Activated T-cell treated with anti-CD3 and anti-CD28 coated beads, Interleukin-2, amount 50 U/mL, for 24 hours (primary cell): ENCODE data around the gene SNX14.

Experiments used
- DNase-seq: peaks from one replicate; pipeline ENCODE4 v3.0.0-alpha.2; 2020
- H3K27ac Mint-ChIP-seq: 2 replicates; pipeline ENCODE4 v1.8.0; 2020; ENCODE audit warnings: mild to moderate bottlenecking, mixed read lengths
- H3K27me3 Mint-ChIP-seq: 2 replicates; pipeline ENCODE4 v1.8.0; 2020; ENCODE audit warnings: mixed read lengths
- H3K36me3 Mint-ChIP-seq: 2 replicates; pipeline ENCODE4 v1.8.0; 2020; ENCODE audit warnings: low read depth, mixed read lengths
- H3K4me1 Mint-ChIP-seq: 2 replicates; pipeline ENCODE4 v1.8.0; 2020; ENCODE audit warnings: low read depth, mixed read lengths
- H3K4me3 Mint-ChIP-seq: 2 replicates; pipeline ENCODE4 v1.8.0; 2020; ENCODE audit warnings: mild to moderate bottlenecking, moderate library complexity, mixed read lengths
- H3K9me3 Mint-ChIP-seq: 2 replicates; pipeline ENCODE4 v1.8.0; 2020; ENCODE audit warnings: mixed read lengths

The SNX14 gene

DNA sequence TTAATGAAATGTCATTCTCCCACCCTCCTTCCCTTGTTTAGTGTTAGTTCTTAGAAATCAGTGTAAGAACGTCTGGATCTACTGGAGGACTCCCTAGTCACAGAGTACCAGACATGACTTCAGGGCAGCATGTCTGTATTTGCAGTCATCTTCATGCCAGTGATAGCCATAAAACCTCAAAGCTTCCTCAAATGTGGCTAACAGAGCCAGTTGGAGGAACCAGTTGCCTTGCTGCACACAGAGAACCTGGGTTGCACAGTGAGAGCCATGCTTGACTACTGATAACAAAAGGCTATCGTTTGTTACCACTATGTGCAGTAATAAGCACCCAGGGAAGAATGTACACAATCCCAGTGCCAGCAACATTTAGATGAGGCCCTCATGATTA, 123.6 kb downstream of the SNX14 start:
- H3K27ac Mint-ChIP-seq: no peak overlapping the region
- H3K36me3 Mint-ChIP-seq: peaks cover 6% of the 10 kb centered on the region
- H3K27me3 Mint-ChIP-seq: no peaks in the 10 kb centered on the region
- peaks cover 34% of the 10 kb centered on the region for H3K4me1 Mint-ChIP-seq
- DNase-seq: no peak
- no peaks in the 10 kb centered on the region for H3K9me3 Mint-ChIP-seq
- H3K4me3 Mint-ChIP-seq: no peak overlapping the region

DNA sequence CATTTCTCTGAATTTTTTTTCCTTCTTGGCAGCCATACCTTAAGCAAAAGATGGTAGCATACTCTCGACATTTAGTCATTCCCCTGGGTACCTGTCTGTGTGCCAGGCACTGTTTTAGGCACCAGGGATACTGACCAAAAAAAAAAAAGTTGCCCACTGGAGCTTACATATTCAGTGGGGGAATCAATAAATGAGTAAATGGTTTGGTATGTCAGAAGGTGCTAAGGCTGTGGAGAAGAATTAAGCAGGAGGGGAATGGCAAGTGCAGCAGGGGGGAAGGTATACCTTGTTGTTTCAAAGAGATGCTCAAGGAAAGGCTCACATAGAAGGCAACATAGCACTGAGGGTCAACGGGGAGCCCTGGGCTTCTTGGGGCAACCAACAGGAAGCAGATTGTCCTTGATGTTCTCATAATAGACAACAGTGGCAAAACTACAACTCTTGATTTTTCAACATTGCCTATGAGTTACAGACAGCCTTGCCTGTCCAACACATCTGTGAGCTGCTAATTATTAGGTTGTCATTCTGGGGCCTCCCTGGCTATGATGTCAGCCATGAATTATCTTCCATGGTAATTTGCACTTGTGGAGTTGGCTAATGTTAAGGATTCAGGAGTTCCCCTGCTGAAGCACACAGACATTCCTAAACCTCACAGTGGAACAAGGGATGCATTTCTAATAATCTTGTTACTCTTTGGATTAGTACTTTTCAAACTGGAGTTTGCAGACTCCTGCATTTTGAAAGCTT, 124.2 kb downstream of the SNX14 start:
- Mint-ChIP-seq H3K27me3 (no peaks in the 10 kb centered on the region), H3K4me3 (no peak overlapping the region), H3K9me3 (no peaks in the 10 kb centered on the region), H3K27ac (no peak overlapping the region), H3K4me1 (peaks cover 39% of the 10 kb centered on the region), H3K36me3 (peaks cover 6% of the 10 kb centered on the region)
- no peak for DNase-seq

DNA sequence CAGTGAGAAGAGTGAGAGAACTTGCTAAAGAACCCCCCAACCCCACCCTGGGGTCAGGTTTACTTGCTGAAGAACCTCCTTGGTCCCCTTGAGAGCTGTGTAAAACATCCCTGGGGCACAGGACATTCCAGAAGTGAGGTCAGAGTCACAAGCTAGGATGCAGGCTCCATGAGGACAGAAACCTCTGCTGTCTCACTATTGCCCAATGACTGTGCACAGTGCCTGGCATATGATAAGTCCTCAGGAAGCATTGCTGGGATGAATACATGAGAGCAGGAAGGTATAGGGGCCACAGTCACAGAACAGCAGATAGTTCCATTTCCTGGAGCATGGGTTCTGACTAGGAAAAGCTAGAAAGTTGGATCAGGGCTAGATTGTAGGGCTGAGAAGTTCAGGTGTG, 125.3 kb downstream of the SNX14 start:
- DNase-seq: no peak
- H3K27ac Mint-ChIP-seq: no peak overlapping the region
- H3K4me1 Mint-ChIP-seq: peaks cover 47% of the 10 kb centered on the region
- no peaks in the 10 kb centered on the region for H3K9me3 Mint-ChIP-seq
- H3K36me3 Mint-ChIP-seq: peaks cover 6% of the 10 kb centered on the region
- H3K4me3 Mint-ChIP-seq: no peak overlapping the region
- H3K27me3 Mint-ChIP-seq: no peaks in the 10 kb centered on the region

- Mint-ChIP-seq H3K36me3 (peaks cover 4% of the 10 kb centered on the region), H3K9me3 (no peaks in the 10 kb centered on the region), H3K4me3 (peak overlapping the region; percentile 61), H3K27ac (peak overlapping the region; percentile 99), H3K4me1 (peaks cover 73% of the 10 kb centered on the region), H3K27me3 (no peaks in the 10 kb centered on the region)
- no peak for DNase-seq
These were observed 127.9 kb downstream of the SNX14 start for GRCh38 chr6:85465762-85466161.

DNA sequence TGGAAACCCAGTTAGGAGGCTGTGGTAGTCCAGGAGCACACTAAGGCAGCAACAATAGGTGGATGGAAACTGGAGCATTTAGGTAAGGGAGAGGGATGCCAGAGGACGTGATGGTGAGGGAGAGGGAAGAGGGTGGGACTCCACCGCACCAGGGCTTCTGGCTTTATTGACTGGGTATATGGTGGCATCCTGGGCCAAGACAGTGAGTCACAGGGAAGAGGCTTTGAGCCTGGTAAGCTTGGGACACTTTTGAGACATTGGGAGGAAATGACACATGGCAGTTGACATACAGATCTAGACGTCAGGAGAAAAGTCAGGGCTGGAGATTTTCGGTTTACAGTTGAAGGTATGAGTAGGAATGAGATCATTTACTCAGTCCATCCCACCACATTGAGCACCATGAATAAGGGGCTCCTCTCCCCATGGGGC, 128.9 kb downstream of the SNX14 start:
- H3K36me3 Mint-ChIP-seq: peaks cover 2% of the 10 kb centered on the region
- H3K27me3 Mint-ChIP-seq: no peaks in the 10 kb centered on the region
- H3K4me3 Mint-ChIP-seq: peak overlapping the region; percentile 61
- H3K9me3 Mint-ChIP-seq: no peaks in the 10 kb centered on the region
- DNase-seq: peak; percentile 63
- peaks cover 80% of the 10 kb centered on the region for H3K4me1 Mint-ChIP-seq
- H3K27ac Mint-ChIP-seq: peak overlapping the region; percentile 99

DNA sequence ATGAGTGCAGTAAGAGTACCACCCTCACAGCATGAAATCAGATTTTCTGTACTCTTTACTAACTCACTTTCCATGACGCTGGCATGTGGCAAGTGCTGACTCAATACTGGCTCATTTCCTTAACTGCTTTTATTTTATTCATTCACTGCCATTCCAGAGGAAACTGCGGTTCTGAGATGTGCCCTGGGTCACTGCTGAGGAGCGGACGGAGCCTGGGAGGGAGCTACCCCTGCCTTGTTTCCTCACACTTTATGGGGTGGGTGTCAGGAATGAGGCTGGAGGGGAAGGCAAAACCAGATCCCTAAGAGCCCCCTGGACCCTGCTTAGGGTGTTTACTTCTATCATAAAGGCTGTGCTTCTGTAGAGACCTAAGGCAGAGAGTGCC, 129.4 kb downstream of the SNX14 start:
- peaks cover 83% of the 10 kb centered on the region for H3K4me1 Mint-ChIP-seq
- no peaks in the 10 kb centered on the region for H3K27me3 Mint-ChIP-seq
- H3K4me3 Mint-ChIP-seq: peak overlapping the region; percentile 61
- peaks cover 2% of the 10 kb centered on the region for H3K36me3 Mint-ChIP-seq
- H3K9me3 Mint-ChIP-seq: no peaks in the 10 kb centered on the region
- peak overlapping the region; percentile 99 for H3K27ac Mint-ChIP-seq
- DNase-seq: peak; percentile 69

DNA sequence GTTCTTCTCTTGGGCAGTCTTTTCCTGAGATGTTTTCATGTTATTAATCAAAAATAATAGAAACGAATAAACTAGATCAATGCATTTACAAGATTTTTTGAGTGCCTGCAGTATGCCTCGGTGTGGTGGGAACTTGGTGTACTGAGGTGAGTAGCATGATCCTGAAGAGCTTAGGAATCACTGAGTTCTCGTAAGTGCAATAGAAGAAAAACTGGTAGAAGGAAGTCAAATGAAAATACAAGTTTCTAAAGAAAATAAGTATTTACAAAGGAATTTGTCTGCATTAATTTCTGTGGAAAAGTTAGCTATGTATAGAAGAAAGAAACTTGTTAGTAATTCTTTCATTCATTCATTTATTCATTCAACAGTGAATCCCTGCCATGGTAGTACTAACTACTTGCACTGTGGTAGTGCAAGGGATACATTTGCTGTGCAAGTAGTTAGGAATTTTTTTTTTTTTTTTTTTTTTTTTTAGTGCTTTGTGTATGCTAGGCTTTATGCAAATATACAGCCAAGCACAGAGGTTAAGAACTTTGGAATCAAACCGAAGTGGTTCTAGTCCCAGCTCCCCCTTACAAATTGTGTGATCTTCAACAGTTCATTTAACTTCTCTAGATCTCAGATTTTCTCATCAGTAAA, 129.9 kb downstream of the SNX14 start:
- peaks cover 2% of the 10 kb centered on the region for H3K36me3 Mint-ChIP-seq
- H3K9me3 Mint-ChIP-seq: no peaks in the 10 kb centered on the region
- H3K27ac Mint-ChIP-seq: peak overlapping the region; percentile 99

DNA sequence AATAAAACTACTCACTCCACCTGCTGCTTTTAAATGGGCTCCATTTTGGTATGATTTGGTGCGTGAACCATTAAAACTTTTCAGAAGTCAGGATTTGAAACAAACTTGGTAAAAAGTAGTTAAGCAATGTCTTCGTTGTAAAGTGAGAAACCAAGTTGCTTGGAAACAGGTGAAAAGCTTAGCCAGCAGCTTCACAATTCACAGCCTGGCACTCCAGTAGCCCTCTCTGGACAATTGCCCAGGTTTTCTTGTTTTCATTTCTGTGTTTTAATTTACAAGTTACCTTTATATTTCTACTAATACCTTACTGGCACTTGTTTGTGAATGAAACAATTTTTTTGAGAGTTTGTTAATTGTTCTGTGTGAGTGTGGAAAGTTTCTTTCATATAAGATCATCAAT, 131.0 kb downstream of the SNX14 start:
- Mint-ChIP-seq H3K27ac (peak overlapping the region; percentile 99), H3K27me3 (no peaks in the 10 kb centered on the region), H3K9me3 (no peaks in the 10 kb centered on the region), H3K4me1 (peaks cover 92% of the 10 kb centered on the region), H3K36me3 (peaks cover 2% of the 10 kb centered on the region), H3K4me3 (no peak overlapping the region)
- no peak for DNase-seq

More for the DNA sequence above, 129.9 kb downstream of the SNX14 start:
- Mint-ChIP-seq H3K4me3 (peak overlapping the region; percentile 61), H3K27me3 (no peaks in the 10 kb centered on the region), H3K4me1 (peaks cover 86% of the 10 kb centered on the region)
- no peak for DNase-seq

DNA sequence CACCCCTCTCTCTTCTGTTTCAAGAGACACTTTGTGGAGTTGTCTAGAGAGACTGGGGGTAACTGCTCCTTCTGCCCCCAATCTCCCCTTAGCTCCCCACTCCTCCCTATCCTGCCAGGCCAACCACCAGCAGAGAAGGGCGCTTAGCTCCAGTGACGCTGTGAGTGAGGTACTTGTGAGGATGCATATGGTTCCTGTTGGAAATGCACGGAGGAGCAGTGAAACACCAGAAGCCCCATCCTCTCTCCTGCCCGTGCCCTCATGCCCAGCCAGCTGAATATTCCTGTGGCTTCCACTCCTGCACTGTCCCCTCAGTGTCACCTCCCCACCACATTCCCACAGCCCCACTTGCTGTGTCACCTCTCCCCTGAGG, 131.9 kb downstream of the SNX14 start:
- Mint-ChIP-seq H3K27me3 (no peaks in the 10 kb centered on the region), H3K36me3 (no peaks in the 10 kb centered on the region), H3K4me1 (peaks cover 99% of the 10 kb centered on the region)

GRCh38 chr6:85460921-85461797, 132.5 kb downstream of the SNX14 start:
- Mint-ChIP-seq H3K27ac (peak overlapping the region; percentile 99), H3K4me1 (peaks cover 99% of the 10 kb centered on the region), H3K9me3 (no peaks in the 10 kb centered on the region), H3K36me3 (no peaks in the 10 kb centered on the region), H3K27me3 (no peaks in the 10 kb centered on the region), H3K4me3 (peak overlapping the region; percentile 10)
- peak; percentile 49 for DNase-seq

More for the DNA sequence above, 131.9 kb downstream of the SNX14 start:
- Mint-ChIP-seq H3K27ac (peak overlapping the region; percentile 99), H3K9me3 (no peaks in the 10 kb centered on the region), H3K4me3 (peak overlapping the region; percentile 10)
- DNase-seq: no peak

- Mint-ChIP-seq H3K36me3 (no peaks in the 10 kb centered on the region), H3K27ac (peak overlapping the region; percentile 99), H3K27me3 (no peaks in the 10 kb centered on the region), H3K9me3 (no peaks in the 10 kb centered on the region), H3K4me1 (peaks cover 99% of the 10 kb centered on the region), H3K4me3 (peak overlapping the region; percentile 10)
- DNase-seq: no peak
These were observed 133.3 kb downstream of the SNX14 start for GRCh38 chr6:85460154-85460920.

DNA sequence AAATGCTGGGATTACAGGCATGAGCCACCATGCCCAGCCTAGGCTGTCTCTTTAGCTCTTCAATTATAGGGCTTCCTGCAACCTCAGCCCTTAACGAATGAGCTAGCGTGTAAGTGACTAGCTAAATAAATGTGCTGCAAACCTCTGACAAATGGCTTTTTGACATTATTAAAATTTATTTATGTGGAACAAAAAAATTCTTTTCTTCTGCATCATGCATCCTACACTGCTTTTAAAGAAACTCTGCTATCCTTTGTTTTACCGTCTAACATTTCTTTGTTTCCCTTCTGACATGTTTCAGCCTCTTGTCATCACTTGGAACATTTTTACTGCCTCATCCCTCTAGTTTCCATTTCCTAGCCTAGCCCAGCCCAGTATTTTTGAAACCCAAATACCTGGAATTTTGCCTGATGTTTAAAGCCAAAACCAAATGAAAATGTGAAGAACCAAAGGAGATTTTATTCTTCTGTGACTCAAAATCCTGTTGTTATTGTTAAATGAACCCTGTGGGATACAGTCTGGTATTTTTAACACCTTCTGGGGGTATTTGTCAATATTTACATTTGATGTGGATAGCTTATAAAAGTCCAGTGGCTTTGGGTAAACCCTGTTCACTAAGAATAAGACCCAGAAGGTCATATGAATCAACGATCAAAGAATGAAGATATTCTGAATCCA, 134.3 kb downstream of the SNX14 start:
- Mint-ChIP-seq H3K36me3 (no peaks in the 10 kb centered on the region), H3K9me3 (no peaks in the 10 kb centered on the region), H3K27me3 (no peaks in the 10 kb centered on the region), H3K4me3 (no peak overlapping the region), H3K27ac (peak overlapping the region; percentile 85), H3K4me1 (peaks cover 98% of the 10 kb centered on the region)
- no peak for DNase-seq

- no peak for DNase-seq
- no peak overlapping the region for H3K4me3 Mint-ChIP-seq
- H3K27ac Mint-ChIP-seq: peak overlapping the region; percentile 2
- H3K36me3 Mint-ChIP-seq: peaks cover 4% of the 10 kb centered on the region
- no peaks in the 10 kb centered on the region for H3K9me3 Mint-ChIP-seq
- peaks cover 5% of the 10 kb centered on the region for H3K27me3 Mint-ChIP-seq
- H3K4me1 Mint-ChIP-seq: peaks cover 98% of the 10 kb centered on the region
These were observed 134.9 kb downstream of the SNX14 start for GRCh38 chr6:85458782-85459181.

- H3K36me3 Mint-ChIP-seq: peaks cover 5% of the 10 kb centered on the region
- peak overlapping the region; percentile 2 for H3K27ac Mint-ChIP-seq
- H3K4me3 Mint-ChIP-seq: no peak overlapping the region
- H3K4me1 Mint-ChIP-seq: peaks cover 98% of the 10 kb centered on the region
- H3K27me3 Mint-ChIP-seq: peaks cover 6% of the 10 kb centered on the region
- no peaks in the 10 kb centered on the region for H3K9me3 Mint-ChIP-seq
- no peak for DNase-seq
These were observed 135.5 kb downstream of the SNX14 start for GRCh38 chr6:85458184-85458583.
